NCI-H748 (cell line): ENCODE measurements around the gene EFEMP2.

Experiments
- DNase-seq: peaks from one replicate; lab custom pipeline; 2025; ENCODE audit not compliant: unreplicated experiment; lab: John Stamatoyannopoulos, UW

Gene EFEMP2

GRCh38 chr11:65866509-65867283, 5.9 kb downstream of the EFEMP2 start:
- DNase-seq: no peak

DNA sequence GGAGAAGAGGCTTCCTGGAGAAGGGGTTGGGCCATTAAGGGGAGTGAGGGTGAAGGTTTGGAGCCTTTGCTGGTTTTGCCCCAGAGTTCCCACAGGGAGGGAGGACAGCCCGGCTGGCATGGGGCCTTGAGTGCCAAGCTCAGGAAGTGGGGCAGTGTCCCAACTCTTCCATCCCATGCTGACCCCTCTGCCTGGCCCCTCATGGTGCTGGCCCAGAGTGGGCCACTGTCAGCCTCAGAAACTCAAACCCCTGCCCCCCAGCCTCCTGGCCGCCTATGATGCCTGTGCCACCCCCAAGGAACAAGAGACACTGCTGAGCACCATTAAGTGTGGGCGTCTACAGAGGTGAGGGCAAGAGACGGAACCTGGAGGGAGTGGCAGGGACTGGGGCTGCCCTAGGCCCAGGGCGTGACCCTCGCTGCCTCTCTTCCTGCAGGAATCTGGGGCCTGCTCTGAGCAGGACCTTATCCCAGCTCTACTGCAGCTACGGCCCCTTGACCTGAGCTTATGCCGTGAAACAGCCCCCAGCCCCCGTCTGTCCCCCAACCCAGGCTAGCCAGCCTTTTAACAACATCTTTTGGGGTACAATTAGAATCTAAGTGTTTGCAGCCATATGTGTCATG, 6.9 kb downstream of the EFEMP2 start:
- no peak for DNase-seq

GRCh38 chr11:65864706-65865471, 7.7 kb downstream of the EFEMP2 start:
- DNase-seq: no peak

GRCh38 chr11:65863889-65864705, 8.5 kb downstream of the EFEMP2 start:
- DNase-seq: no peak

DNA sequence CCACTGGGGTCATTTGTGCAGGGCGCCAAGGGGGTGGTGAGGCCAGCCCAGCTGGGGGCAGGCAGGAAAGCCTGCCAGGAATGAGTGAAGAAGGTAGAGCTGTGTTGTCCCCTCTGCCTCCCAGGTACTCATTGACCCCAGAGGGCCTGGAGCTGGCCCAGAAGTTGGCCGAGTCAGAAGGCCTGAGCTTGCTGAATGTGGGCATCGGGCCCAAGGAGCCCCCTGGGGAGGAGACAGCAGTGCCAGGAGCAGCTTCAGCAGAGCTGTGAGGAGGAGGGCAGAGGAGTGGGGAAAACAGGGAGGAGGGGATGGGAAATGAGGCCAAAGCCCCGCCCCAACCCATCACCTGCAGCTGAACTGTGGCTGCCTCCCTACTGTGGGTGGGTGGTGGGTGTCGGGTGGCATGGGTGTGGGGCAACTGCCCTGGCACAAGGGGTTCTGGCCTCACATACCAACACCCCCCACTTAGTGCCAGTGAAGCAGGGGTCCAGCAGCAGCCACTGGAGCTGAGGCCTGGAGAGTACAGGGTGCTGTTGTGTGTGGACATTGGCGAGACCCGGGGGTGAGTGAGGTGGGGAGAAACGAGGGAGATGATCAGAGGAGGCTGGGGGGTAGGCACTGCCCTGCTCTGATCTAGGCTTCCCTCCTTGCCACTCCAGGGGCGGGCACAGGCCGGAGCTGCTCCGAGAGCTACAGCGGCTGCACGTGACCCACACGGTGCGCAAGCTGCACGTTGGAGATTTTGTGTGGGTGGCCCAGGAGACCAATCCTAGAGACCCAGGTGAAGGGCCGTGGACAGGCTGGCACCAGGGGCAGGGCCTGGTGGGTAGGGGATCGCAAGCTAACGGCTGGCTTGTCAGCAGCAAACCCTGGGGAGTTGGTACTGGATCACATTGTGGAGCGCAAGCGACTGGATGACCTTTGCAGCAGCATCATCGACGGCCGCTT, 9.4 kb downstream of the EFEMP2 start:
- DNase-seq: no peak

DNA sequence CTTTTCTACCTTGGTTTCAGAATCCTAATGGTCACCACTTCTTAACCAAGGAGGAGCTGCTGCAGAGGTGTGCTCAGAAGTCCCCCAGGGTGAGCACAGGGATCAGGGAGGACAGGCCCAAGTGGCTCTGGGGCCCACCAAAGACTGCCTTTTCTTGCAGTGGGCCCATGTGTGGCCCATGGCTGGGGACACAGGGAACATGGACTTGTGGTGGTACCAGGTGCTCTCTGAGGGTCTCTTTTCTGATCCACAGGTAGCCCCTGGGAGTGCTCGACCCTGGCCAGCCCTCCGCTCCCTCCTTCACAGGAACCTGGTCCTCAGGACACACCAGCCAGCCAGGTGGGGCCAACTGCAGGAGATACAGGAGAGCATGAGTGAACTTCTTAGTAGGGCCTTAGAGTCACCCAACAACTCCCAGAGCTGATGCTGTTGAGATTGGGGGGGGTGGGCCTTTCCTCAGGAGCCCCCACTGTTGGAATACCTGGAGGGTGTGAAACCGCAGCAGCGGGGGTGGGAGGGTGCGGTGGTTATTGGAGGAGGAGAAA, 10.3 kb downstream of the EFEMP2 start:
- no peak for DNase-seq

DNA sequence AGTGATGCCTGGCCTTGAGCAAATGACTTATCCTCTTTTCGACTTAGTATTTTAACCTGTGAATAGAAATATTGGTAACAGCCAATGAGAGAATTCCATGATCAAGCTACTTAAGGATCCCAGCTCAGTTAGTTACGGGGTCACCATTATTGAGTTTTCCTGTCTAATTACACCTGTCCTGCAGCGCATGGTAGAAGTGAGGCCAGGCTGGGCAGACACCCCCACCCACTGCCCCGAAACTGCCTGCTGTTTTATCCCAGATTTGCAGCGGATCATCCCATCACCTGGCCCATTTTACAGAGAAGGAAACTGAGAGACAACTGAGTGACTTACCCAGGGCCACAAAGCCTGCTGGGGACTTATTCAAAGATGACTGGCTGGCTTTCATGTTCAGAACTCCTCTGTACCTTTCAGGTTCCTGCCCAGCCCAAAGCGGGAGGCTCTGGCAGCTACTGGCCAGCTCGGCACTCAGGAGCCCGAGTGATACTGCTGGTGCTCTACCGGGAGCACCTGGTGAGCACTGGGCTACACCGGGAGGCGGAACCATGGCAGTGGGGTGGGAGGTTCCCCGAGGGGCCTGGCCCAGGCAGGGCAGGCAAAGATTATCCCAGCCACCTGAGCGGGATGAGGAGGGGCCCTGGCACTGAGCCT, 10.9 kb downstream of the EFEMP2 start:
- DNase-seq: no peak

- peak; percentile 56 for DNase-seq
These were observed 11.5 kb downstream of the EFEMP2 start for GRCh38 chr11:65861165-65861505.

DNA sequence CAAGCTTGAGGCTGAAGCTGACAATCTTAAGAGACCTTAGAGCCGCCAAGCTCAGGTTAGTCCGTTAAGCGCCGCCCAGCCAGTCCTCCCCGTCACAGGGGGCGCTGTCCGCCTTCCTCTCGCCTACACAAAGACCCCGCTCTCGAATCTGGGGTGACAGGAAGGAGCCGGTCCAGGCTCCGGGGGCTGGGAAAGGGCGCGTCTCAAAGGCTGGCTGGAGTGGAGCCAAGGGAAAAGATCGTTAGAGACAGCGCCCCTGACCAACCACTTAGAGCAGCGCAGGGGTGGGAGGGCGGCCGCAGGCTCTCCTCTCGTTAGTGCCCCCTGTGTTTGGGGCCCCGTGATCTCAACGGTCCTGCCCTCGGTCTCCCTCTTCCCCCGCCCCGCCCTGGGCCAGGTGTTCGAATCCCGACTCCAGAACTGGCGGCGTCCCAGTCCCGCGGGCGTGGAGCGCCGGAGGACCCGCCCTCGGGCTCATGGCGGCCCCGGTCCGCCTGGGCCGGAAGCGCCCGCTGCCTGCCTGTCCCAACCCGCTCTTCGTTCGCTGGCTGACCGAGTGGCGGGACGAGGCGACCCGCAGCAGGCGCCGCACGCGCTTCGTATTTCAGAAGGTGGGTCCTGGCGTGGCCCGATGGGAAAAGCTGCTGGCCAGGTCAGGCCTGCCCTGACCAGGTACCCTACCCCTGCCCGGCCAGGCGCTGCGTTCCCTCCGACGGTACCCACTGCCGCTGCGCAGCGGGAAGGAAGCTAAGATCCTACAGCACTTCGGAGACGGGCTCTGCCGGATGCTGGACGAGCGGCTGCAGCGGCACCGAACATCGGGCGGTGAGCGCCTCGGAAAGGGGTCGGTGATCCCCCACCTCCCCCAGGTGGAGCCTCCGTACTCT, 12.1 kb downstream of the EFEMP2 start, which contains the start of gene MUS81:
Gene MUS81 (plus strand): TSS at position 156 of the 887 bp plus-strand sequence. CDS start 321 bp downstream, at position 477.
- DNase-seq: peak; percentile 98

DNA sequence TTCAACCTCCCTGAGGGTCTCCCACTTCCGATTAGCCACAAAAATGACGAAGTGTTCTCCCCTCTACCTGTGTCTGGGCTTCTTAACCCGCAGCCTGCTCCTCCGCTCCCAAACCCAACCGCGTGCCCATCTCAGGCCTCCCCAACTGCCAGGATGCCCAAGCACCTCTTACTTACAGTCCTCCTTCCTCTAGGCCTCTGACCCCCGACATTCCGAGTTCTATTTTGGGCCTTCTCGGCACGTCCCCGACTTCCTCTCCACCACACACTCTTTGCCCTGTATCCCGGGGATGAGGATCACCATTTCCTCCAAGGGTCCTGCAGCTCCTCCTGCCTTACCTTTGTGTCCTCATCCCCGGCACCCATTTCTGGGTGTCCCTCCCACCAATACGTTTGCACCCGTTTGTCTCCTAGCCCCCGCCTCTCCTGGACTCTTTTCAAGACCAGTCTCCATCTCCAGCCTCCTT, 12.8 kb downstream of the EFEMP2 start:
- DNase-seq: no peak

DNA sequence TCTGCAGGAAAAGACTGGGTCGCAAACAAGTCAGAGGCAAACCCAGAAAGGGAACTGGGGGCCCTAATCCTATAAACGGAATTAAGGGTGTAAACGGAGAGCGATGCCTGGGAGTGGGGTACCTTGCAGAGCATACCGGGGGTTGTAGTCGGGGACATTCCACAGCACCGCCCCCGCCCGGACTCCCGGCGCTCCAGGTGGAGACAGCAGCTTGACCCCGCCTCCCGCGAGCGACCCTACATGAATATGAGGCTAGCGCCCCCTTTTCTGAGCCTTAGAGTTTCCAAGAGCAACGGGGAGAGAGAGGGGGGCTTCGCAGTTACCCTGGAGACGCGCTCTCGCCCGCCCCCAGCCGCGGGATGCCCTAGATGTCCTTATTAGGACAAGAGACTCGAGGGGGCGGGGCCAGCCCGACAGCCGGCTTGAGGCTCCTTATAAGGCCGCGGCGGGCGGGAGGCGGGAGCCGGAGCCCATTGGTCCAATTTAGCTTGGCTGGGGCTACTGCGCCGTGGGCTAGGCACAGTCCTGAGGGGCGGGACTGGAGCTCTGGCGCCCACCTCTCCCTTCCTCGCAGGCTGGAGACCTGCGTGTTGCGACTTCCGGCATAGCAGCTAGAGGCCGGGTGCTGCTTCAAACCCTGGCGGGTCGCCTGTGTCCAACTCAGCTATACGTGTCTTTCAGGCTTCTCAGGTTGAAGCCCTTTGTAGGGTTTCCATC, 13.3 kb downstream of the EFEMP2 start:
- peak; percentile 99 for DNase-seq

GRCh38 chr11:65858681-65859087, 13.9 kb downstream of the EFEMP2 start:
- DNase-seq: peak; percentile 65

GRCh38 chr11:65857853-65858680, 14.5 kb downstream of the EFEMP2 start, which contains the start of gene CFL1:
Gene CFL1, minus strand, starts transcription at chr11:65858180. Its CDS starts 81 bp downstream, at chr11:65858099.
- DNase-seq: peak; percentile 98

DNA sequence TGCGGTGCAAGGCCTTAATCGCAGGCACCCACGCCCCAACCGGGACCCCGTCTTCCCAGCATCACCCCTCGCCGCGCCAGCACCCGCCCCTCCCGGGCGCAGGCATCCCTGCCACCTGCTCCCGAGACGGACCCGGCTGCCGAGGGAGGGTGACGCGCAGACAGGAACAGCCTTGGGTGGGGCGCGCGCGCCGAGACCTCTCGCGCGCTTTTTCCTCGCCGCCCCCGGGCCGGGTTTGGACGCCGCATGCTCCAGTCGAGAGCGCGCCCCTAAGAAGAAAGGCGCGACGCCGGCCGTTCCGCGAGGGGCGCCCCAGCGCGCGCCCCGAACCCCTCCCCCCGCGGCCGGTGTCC, 15.1 kb downstream of the EFEMP2 start:
- DNase-seq: peak; percentile 76

DNA sequence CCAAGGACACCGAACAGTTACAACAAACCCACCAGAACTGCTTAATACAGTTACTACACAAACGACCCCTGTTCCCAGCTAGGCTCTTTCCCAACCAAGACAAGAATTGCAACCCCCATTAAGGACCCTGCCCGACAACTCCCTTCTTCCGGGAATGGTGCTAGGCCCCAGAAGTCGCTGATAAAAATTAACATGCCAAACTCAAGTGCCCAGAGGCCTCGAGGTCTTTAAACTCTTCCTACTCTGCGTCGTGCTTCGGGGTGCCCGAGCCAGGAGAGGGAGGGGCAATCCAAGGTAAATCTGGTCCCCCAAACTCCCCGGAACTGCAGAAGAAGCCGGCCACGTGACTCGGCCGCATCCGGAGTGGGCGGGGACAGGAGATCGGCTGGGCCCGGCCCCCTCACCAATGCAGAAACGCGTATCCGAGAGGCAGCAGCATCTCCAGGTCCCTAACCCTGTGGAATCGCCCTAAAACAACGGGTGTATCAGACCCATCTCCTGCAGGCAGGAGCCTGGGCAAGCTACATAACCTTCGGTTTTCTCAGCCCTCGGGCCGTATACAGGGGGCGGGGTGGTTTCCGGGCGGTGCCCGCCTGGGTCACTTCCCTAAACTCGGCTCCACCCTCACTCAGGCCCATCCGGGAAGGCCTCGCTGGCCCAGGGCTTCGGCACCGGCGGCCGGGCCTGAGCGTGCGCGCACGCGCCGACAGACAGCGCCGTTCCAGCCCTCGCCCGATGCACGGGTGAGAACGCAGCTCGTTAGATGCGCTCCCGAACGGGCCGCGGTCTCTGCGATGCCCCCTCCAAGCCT, 15.7 kb downstream of the EFEMP2 start:
- DNase-seq: peak; percentile 69

DNA sequence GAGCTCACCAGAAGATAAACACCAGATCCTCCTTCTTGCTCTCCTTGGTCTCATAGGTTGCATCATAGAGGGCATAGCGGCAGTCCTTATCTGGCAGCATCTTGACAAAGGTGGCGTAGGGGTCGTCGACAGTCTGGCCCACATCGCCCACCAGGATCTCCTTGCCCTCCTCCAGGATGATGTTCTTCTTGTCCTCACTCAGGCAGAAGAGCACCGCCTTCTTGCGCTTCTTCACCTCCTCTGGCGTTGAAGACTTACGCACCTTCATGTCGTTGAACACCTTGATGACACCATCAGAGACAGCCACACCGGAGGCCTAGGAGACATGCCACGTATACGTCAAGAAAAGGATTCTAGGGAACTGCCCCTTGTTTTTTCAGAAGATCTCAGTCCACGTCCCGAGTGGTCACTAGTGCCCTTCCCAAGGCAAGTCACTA, 16.7 kb downstream of the EFEMP2 start:
- DNase-seq: no peak
